PC-9 (cell line): Measurements from ENCODE around the gene UBALD2. TPM values are rescaled to one million over a fixed set of nuclear protein-coding genes. Genes with fewer than 3 reads are reported as not detected.

ENCODE experiments used
- BruUV-seq: library from RNA; stranded (reverse); fragments of 400-500 nt; replicated peaks from 2 replicates; lab custom pipeline; 2021; lab: Mats Ljungman, UMichigan
- CTCF ChIA-PET: fragments of 300-600 bp; sonication (Branson Sonifier 250); formaldehyde crosslinking; loops from one replicate; lab custom pipeline; 2022; ENCODE audit warnings: antibody characterized with exemption; lab: Charles Lee
- POLR2A ChIA-PET: fragments of 300-600 bp; sonication (Branson Sonifier 250); formaldehyde crosslinking; loops from one replicate; lab custom pipeline; 2022; ENCODE audit warnings: antibody characterized with exemption; ENCODE audit not compliant: unreplicated experiment; lab: Charles Lee
- DNase-seq, 2 experiments: peaks; one replicate each; pipeline versions ENCODE4 v3.0.0 to v3.0.0-alpha.2; 2015 to 2022; ENCODE audit warnings: mixed read lengths in 1 of 2
- H2AFZ ChIP-seq: fragments of 200-600 bp; sonication (generic); 2 replicates; pipeline ENCODE4 v1.8.1; 2017; ENCODE audit warnings: antibody characterized with exemption
- H3F3A ChIP-seq: fragments of 200-600 bp; sonication (generic); 2 replicates; pipeline ENCODE4 v1.8.1; 2017; ENCODE audit warnings: antibody characterized with exemption, mild to moderate bottlenecking, low read depth; ENCODE audit not compliant: insufficient read depth
- H3K27ac ChIP-seq: fragments of 200-600 bp; sonication (generic); 2 replicates; pipeline ENCODE4 v1.6.1; 2016; ENCODE audit warnings: mixed run types
- H3K27me3 ChIP-seq: fragments of 200-600 bp; sonication (generic); 2 replicates; pipeline ENCODE4 v1.6.1; 2016; ENCODE audit warnings: low read depth, mixed run types; ENCODE audit not compliant: insufficient read depth
- H3K36me3 ChIP-seq: fragments of 200-600 bp; sonication (generic); 2 replicates; pipeline ENCODE4 v1.6.1; 2016; ENCODE audit warnings: low read depth, mixed run types
- H3K4me1 ChIP-seq: fragments of 200-600 bp; sonication (generic); replicated peaks from 2 replicates; pipeline ENCODE4 v1.6.1; 2016; ENCODE audit warnings: mixed run types; ENCODE audit not compliant: insufficient read depth
- H3K4me2 ChIP-seq: fragments of 200-600 bp; sonication (generic); 2 replicates; pipeline ENCODE4 v1.6.1; 2017; ENCODE audit warnings: mixed run types
- H3K4me3 ChIP-seq: fragments of 200-600 bp; sonication (generic); 2 replicates; pipeline ENCODE4 v1.6.1; 2016; ENCODE audit warnings: mixed run types
- H3K79me2 ChIP-seq: fragments of 200-600 bp; sonication (generic); 2 replicates; pipeline ENCODE4 v1.6.1; 2017; ENCODE audit warnings: low read depth, mixed run types
- H3K9me2 ChIP-seq: fragments of 200-600 bp; sonication (generic); 2 replicates; pipeline ENCODE4 v1.8.1; 2017; ENCODE audit warnings: mild to moderate bottlenecking; ENCODE audit not compliant: insufficient read depth
- H3K9me3 ChIP-seq: fragments of 200-600 bp; sonication (generic); 2 replicates; pipeline ENCODE4 v1.8.1; 2016; ENCODE audit warnings: low read depth; ENCODE audit not compliant: insufficient read depth
- H4K20me1 ChIP-seq: fragments of 200-600 bp; sonication (generic); 2 replicates; pipeline ENCODE4 v1.8.1; 2017; ENCODE audit not compliant: insufficient read depth
- EZH2 ChIP-seq: fragments of 200-600 bp; sonication (generic); IDR thresholded peaks from 2 replicates; pipeline ENCODE4 v1.8.0; 2017; ENCODE audit warnings: antibody characterized with exemption, low read depth
- intact Hi-C: fragments of 100-400 bp; cut with micrococcal nuclease; formaldehyde crosslinking; loops from one replicate; pipeline ENCODE4 v1.10.0; 2022; ENCODE audit not compliant: unreplicated experiment
- total RNA-seq: library from RNA; stranded (reverse); gene quantifications from 2 replicates; pipeline ENCODE4 v1.2.3, GENCODE V29; 2021
- TF ChIP-seq, protein P1 (sequence below): fragments of 200-600 bp; sonication (generic); conservative IDR thresholded peaks from 2 replicates; pipeline ENCODE4 v1.6.1; 2017; ENCODE audit warnings: mixed run types, antibody characterized with exemption, mild to moderate bottlenecking, moderate library complexity

UBALD2 gene
- total RNA-seq, 1 experiment from 2014 or later: 134 TPM

DNA sequence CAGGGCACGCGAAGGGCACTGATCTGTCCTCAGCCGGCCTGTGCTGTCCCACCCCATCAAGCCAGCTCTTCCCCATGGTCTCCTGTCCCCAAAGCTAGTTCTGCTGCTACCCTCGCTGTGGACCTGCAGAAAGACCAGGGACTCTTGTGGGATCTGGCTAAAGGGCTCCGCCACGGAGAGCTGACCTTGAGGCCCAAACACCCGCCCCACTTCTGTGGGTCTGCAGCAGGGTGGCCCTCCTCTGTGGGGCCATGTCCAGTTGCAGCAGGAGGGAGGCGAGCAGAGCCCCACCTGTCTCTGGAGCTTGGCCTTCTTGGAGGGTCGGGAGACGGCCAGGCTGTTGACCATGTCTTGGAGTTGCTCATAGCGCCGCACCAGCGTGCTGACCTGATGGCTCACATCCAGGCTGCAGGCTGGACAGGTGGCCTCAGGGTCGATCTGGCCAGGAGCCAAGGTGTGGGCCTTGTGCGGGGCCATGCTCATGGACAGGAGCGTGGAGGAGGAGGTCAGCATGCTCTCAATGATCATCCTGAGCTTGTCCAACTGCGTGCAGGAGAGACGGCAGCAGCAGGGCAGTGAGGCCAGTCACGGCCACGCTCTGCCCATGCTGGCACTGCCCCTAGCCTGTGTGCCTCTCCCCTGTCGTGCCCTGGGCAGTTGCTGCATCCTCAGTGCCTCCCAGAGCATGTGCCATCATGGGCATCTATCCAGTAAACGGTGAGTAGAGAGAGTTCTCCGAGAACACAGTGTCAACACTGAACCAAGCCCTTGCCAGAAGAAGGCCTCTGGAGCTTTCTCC, 16.6 kb downstream of the UBALD2 start:
- H3K4me1 ChIP-seq: peaks cover 8% of the 10 kb centered on the region
- CTCF ChIA-PET: no interaction called here

DNA sequence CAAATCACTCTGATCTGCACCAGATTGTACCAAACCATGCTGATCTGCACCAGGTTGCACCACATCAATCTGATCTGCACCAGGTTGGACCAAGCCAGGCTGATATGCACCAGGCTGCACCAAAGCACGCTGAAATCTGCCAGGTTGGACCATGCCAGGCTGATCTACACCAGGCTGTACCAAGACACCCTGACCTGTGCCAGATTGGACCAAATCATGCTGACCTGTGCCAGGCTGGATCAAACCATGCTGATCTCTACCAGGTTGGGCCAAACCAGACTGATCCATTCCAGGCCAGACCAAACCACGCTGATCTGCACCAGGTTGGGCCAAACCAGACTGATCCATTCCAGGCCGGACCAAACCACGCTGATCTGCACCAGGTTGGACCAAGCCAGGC, 27.4 kb downstream of the UBALD2 start:
- Histone ChIP-seq H3K9me2 (no peaks in the 10 kb centered on the region), H3K27me3 (no peaks in the 10 kb centered on the region), H3K4me1 (no peaks in the 10 kb centered on the region), H3K79me2 (no peaks in the 10 kb centered on the region), H3K4me3 (no peak overlapping the region), H3K27ac (no peak overlapping the region), H3F3A (no peaks in the 10 kb centered on the region), H2AFZ (no peak overlapping the region), H3K4me2 (no peak overlapping the region), H3K9me3 (no peaks in the 10 kb centered on the region), H3K36me3 (no peaks in the 10 kb centered on the region), H4K20me1 (no peaks in the 10 kb centered on the region)
- CTCF ChIA-PET: no interaction called here
- DNase-seq: no peak
- intact Hi-C loops: no loop called here
- TF ChIP-seq EZH2: no peak
- TF ChIP-seq, protein P1, sequence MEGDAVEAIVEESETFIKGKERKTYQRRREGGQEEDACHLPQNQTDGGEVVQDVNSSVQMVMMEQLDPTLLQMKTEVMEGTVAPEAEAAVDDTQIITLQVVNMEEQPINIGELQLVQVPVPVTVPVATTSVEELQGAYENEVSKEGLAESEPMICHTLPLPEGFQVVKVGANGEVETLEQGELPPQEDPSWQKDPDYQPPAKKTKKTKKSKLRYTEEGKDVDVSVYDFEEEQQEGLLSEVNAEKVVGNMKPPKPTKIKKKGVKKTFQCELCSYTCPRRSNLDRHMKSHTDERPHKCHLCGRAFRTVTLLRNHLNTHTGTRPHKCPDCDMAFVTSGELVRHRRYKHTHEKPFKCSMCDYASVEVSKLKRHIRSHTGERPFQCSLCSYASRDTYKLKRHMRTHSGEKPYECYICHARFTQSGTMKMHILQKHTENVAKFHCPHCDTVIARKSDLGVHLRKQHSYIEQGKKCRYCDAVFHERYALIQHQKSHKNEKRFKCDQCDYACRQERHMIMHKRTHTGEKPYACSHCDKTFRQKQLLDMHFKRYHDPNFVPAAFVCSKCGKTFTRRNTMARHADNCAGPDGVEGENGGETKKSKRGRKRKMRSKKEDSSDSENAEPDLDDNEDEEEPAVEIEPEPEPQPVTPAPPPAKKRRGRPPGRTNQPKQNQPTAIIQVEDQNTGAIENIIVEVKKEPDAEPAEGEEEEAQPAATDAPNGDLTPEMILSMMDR: no peak
- POLR2A ChIA-PET: no interaction called here
- BruUV-seq: no TSS peak

More for the DNA sequence above, 16.6 kb downstream of the UBALD2 start:
- Histone ChIP-seq H3K4me2 (no peak overlapping the region), H3K9me2 (no peaks in the 10 kb centered on the region), H3K36me3 (no peaks in the 10 kb centered on the region), H3K79me2 (no peaks in the 10 kb centered on the region), H3K4me3 (no peak overlapping the region), H3K27me3 (no peaks in the 10 kb centered on the region), H3K27ac (no peak overlapping the region), H3K9me3 (no peaks in the 10 kb centered on the region), H2AFZ (no peak overlapping the region), H4K20me1 (no peaks in the 10 kb centered on the region), H3F3A (no peaks in the 10 kb centered on the region; the same call in 1 of the 2 replicates)
- POLR2A ChIA-PET: no interaction called here
- no peak for TF ChIP-seq EZH2
- TF ChIP-seq, protein P1: no peak
- BruUV-seq: no TSS peak
- DNase-seq: no peak
- intact Hi-C loops: no loop called here

DNA sequence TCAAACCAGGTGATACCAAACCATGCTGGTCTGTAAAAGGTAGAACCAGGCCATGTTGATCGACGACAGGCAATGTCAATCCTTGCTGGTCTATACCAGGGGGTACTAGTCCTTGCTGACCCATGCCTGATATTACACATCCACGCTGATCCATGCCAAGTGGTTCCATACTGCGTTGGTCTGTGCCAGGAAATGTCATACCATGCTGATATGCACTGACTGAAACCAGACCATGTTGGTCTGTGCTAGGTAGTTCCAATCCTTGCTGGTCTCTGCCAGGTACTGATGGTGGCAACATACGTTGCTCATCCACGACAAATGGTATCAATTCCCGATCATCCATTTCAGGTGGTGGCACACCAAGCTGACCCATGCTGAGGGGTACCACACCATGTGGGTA, 28.0 kb downstream of the UBALD2 start:
- intact Hi-C loops: no loop called here
- Histone ChIP-seq H3K27me3 (no peaks in the 10 kb centered on the region), H3K4me2 (no peak overlapping the region), H3K9me2 (no peaks in the 10 kb centered on the region), H3K4me3 (no peak overlapping the region), H3K9me3 (no peaks in the 10 kb centered on the region), H3K4me1 (no peaks in the 10 kb centered on the region), H3K79me2 (no peaks in the 10 kb centered on the region), H3F3A (no peaks in the 10 kb centered on the region), H2AFZ (no peak overlapping the region), H3K36me3 (no peaks in the 10 kb centered on the region), H4K20me1 (no peaks in the 10 kb centered on the region), H3K27ac (no peak overlapping the region)
- no peak for TF ChIP-seq EZH2
- TF ChIP-seq, protein P1: no peak
- no peak for DNase-seq
- POLR2A ChIA-PET: no interaction called here
- BruUV-seq: no TSS peak
- CTCF ChIA-PET: no interaction called here
